Brain microvascular endothelial cell (primary cell): ENCODE measurements around the gene GPR180.

Experiments used
- DNase-seq: peaks from one replicate; pipeline ENCODE4 v3.0.0-alpha.2; 2020
- H3K27ac ChIP-seq: fragments of 250-450 bp; sonication (Bioruptor Pico); 2 replicates; pipeline ENCODE4 v1.5.1; 2020; ENCODE audit warnings: mild to moderate bottlenecking, moderate library complexity
- H3K27me3 ChIP-seq: fragments of 250-450 bp; sonication (Bioruptor Pico); replicated peaks from 2 replicates; pipeline ENCODE4 v1.5.1; 2020; ENCODE audit warnings: mild to moderate bottlenecking
- H3K36me3 ChIP-seq: fragments of 250-450 bp; sonication (Bioruptor Pico); replicated peaks from 2 replicates; pipeline ENCODE4 v1.5.1; 2020; ENCODE audit warnings: mild to moderate bottlenecking
- H3K4me3 ChIP-seq: 2 replicates; pipeline ENCODE4 v1.5.1; 2011; ENCODE audit warnings: low read depth, mild to moderate bottlenecking, control low read depth, low read length, moderate library complexity
- in situ Hi-C: cut with HindIII; loops from 2 replicates; pipeline ENCODE4 v1.10.0; 2017; ENCODE audit warnings: low sequenced_read_pairs, low pct_ligation_motif_present
- TF ChIP-seq, protein P1 (sequence below): IDR thresholded peaks from 2 replicates; pipeline ENCODE4 v1.5.1; 2011; ENCODE audit warnings: low read depth, mild to moderate bottlenecking, moderate library complexity, low read length, control low read depth, inconsistent platforms; ENCODE audit errors: missing control alignments

Gene GPR180

DNA sequence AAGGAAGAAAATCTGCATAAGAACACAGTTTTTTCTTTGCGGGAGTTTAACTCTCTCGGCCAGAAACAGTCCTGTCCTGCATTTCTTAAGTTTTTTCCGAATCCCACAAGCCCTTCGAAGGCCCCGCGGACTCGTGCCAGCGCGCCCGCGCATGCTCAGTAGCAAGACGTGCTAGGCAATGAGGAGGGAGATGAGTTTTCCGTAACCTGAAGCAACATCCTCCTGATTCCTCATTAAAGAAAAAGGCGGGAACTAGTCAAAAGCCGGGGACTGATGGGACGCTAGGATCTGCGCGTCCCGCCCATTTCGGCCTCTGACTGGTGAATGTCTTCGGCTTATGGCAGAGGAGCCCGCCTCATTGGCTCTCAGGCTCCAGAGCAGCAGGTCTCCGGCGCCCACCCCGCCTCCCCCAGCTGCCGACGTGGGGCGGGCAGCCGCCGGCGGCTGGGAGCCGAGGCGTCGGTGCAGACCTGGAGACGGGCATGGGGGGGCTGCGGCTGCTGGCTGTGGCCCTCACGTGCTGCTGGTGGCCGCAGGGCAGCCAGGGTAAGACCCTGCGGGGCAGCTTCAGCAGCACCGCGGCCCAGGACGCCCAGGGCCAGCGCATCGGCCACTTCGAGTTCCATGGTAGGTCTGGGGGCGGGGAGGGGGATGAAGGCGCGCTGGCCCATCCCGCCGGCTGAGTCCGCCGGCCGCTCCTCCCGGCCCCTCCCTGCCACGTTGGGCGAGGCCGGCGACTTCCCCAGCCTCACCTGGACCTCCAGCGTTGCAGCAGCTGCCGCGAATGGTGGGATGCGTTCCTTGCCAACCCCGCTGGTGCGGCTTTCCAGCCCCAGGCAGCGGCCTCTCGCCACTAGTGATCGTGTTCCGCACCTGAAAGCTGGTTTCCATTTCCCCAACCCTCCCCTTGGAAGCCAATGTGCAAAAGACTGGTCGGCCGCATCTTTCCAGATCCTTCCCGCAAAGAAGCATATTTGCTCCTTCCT is at the start of gene GPR180:
GPR180 (plus strand) TSS at position 412 of the 986 bp plus-strand sequence; CDS start at position 483, 71 bp downstream.
- TF ChIP-seq, protein P1, sequence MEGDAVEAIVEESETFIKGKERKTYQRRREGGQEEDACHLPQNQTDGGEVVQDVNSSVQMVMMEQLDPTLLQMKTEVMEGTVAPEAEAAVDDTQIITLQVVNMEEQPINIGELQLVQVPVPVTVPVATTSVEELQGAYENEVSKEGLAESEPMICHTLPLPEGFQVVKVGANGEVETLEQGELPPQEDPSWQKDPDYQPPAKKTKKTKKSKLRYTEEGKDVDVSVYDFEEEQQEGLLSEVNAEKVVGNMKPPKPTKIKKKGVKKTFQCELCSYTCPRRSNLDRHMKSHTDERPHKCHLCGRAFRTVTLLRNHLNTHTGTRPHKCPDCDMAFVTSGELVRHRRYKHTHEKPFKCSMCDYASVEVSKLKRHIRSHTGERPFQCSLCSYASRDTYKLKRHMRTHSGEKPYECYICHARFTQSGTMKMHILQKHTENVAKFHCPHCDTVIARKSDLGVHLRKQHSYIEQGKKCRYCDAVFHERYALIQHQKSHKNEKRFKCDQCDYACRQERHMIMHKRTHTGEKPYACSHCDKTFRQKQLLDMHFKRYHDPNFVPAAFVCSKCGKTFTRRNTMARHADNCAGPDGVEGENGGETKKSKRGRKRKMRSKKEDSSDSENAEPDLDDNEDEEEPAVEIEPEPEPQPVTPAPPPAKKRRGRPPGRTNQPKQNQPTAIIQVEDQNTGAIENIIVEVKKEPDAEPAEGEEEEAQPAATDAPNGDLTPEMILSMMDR: no peak
- Histone ChIP-seq H3K27ac (peak within 1 kb of the TSS; percentile 69), H3K27me3 (no peaks in the 10 kb centered on the region), H3K4me3 (peak within 1 kb of the TSS; percentile 96), H3K36me3 (peaks cover 11% of the 10 kb centered on the region)
- in situ Hi-C loops: no loop called here
- DNase-seq: peak; percentile 100

DNA sequence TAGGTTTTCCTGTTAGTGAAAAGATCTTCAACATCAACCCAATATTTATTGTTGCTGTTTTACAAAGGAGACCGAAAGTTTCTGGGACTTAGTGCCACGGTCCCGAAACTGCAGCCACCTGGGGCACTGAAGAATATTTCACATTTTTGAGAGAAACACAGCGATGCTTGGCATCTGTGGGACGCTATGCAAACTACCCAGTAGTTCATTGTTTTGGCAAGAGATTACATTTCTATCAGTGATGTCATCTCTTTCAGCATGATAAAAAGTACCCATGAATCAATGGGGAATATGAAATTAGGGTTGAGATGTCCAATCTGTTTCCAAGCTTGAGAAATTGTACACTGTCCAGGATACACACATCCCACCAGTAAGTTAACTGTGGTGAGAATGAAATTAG is 49.6 kb upstream of the GPR180 start:
- Histone ChIP-seq H3K36me3 (no peaks in the 10 kb centered on the region), H3K4me3 (no peak overlapping the region), H3K27me3 (no peaks in the 10 kb centered on the region), H3K27ac (no peak overlapping the region)
- TF ChIP-seq, protein P1: no peak
- in situ Hi-C loops: no loop called here
- DNase-seq: no peak

DNA sequence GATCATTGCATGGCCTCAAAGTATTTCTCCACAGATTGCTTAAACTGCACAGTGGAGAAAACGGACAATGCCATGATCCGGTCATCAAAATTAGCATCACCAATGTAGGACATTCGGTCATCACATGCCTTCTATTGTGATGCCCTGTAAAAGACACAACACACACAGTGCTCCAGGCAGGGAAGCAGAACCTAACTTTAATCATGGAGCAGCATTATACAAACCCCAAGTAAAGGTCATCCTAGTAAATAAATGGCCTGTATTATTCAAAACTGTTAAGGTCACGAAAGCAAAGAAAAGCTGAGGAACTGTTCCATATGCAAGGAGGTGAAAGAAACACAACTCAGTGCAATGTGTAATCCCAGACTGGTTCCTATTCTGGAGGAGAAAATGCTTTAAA is 47.9 kb upstream of the GPR180 start:
- no peaks in the 10 kb centered on the region for H3K27me3 ChIP-seq
- TF ChIP-seq, protein P1: no peak
- no peak overlapping the region for H3K4me3 ChIP-seq
- H3K27ac ChIP-seq: no peak overlapping the region
- in situ Hi-C loops: no loop called here
- no peaks in the 10 kb centered on the region for H3K36me3 ChIP-seq
- no peak for DNase-seq

DNA sequence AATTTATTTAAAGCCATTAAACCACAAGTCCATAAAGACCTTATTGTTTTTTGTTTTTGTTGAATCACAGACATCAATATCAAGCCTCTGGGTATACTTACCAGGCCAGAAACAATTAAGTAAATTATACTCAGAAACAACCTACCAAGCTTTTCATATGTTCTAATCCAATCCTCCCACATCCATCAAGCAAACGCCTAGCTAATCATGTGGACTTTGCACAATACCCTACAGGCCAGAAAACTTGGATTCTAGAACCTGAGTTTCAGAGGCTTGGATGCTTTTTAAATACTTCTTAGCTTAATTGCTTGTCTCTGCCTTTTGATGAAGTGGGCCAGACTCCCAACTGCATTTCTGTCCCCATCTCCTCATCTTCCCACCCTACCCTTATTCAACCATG is 45.6 kb upstream of the GPR180 start:
- in situ Hi-C loops: no loop called here
- Histone ChIP-seq H3K4me3 (no peak overlapping the region), H3K27ac (no peak overlapping the region), H3K36me3 (no peaks in the 10 kb centered on the region), H3K27me3 (no peaks in the 10 kb centered on the region)
- no peak for DNase-seq
- TF ChIP-seq, protein P1: no peak

DNA sequence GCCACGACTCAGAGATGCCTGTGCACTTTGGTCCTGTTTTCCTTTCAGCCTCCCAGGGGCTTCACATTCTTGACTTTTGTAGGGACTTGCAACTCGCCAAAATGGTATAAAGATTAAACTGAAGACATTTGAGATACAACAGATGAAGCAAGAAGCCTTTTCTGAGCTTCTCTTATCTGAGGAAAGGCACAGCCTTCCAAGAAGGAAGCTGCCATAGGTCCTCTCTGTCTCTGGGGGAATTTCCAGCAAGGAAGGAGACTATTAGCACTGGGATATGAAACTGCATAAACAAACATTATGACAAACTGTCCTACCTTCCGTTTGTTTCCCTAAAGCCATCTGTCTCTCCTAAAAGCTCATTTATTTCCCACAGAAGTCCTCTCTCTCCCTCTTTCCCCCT is 45.0 kb upstream of the GPR180 start:
- Histone ChIP-seq H3K27ac (no peak overlapping the region), H3K36me3 (no peaks in the 10 kb centered on the region), H3K27me3 (no peaks in the 10 kb centered on the region), H3K4me3 (no peak overlapping the region)
- DNase-seq: no peak
- in situ Hi-C loops: no loop called here
- TF ChIP-seq, protein P1: no peak
